Adrenal gland (tissue), 12 donors: ENCODE data around the gene NELFA. TPM values are rescaled to one million over a fixed set of nuclear protein-coding genes. Genes with fewer than 3 reads are reported as not detected.

ENCODE experiments used
- DNase-seq, 7 donors: peaks; one replicate each; pipeline ENCODE4 v3.0.0-alpha.2; 2019 to 2020
- H3K27ac ChIP-seq, 5 donors: fragments of 200-600 bp; sonication (generic) in 4 of 5; 1 replicate in 3 of 5; 2 replicates in 2 of 5; pipeline versions ENCODE4 v1.5.1 to v1.8.0; 2016 to 2020; ENCODE audit warnings: mild to moderate bottlenecking in 1 of 5
- H3K27me3 ChIP-seq: fragments of 200-600 bp; 2 replicates; pipeline ENCODE4 v1.8.0; 2021
- H3K36me3 ChIP-seq, 2 donors: fragments of 200-600 bp; replicated peaks in 1 of 2; 1 replicate in 1 of 2; 2 replicates in 1 of 2; pipeline versions ENCODE4 v1.5.1 to v1.8.0; 2018 to 2022
- H3K4me1 ChIP-seq, 2 donors: fragments of 200-600 bp; replicated peaks in 1 of 2; 1 replicate in 1 of 2; 2 replicates in 1 of 2; pipeline versions ENCODE4 v1.5.1 to v1.8.0; 2018 to 2021
- H3K4me3 ChIP-seq, 4 donors: fragments of 200-600 bp; sonication (generic) in 3 of 4; one replicate each; pipeline ENCODE4 v1.5.1; 2016 to 2018
- H3K9me3 ChIP-seq, 3 donors: fragments of 200-600 bp; sonication (generic) in 1 of 3; replicated peaks in 1 of 3; 1 replicate in 2 of 3; 2 replicates in 1 of 3; pipeline versions ENCODE4 v1.5.1 to v1.8.0; 2016 to 2021
- CTCF ChIP-seq, 6 experiments: fragments of 450-650 bp in 4 of 6; fragments of 200-600 bp in 2 of 6; sonication (generic) in 1 of 6; IDR thresholded peaks; 1 replicate in 5 of 6; 2 replicates in 1 of 6; pipeline versions ENCODE4 v1.5.1 to v1.8.0; 2016 to 2021; ENCODE audit warnings: antibody characterized with exemption in 6 of 6, mild to moderate bottlenecking in 2 of 6, moderate library complexity in 1 of 6
- POLR2A ChIP-seq, 2 donors: fragments of 450-650 bp; IDR thresholded peaks; one replicate each; pipeline ENCODE4 v1.6.1; 2017; ENCODE audit warnings: antibody characterized with exemption in 2 of 2, mild to moderate bottlenecking in 2 of 2, moderate library complexity in 1 of 2
- WGBS, 4 donors: extraction: QIAGEN DNeasy Blood & Tissue Kit in 2 of 4; methylation state at CpG; one replicate each; pipeline versions ENCODE4 v1.1.5 to v1.1.7; 2013 to 2017; 5-methylcytosine and 5-hydroxymethylcytosine counted together
- intact Hi-C, 2 donors: fragments of 100-400 bp; cut with DNase I; formaldehyde crosslinking; loops; one replicate each; pipeline versions ENCODE4 v1.14.1 to v1.15.0; 2022 to 2023
- polyA plus RNA-seq, 3 donors: library from polyadenylated mRNA; stranded (reverse); fragments of 200-250 nt in 2 of 3; fragments of 350-450 nt in 1 of 3; fragmentation: Illumina TruSeq in 1 of 3; extraction: RNeasy Lipid Tissue Mini Kit (QIAGEN cat#74804) in 1 of 3; gene quantifications; one replicate each; pipeline ENCODE4 v1.2.3, GENCODE V29; 2013 to 2014
- total RNA-seq, 9 donors: library from RNA; depleted of rRNA in 4 of 9; stranded (reverse); fragments of >200 nt in 4 of 9; fragments of 120-200 nt in 1 of 9; fragmentation: NEBNext Ultra II Directional in 1 of 9; extraction: Animal tissue kit (Norgen Biotek cat#: 25700) in 1 of 9; gene quantifications; one replicate each; pipeline versions ENCODE4 v1.1.0 to v1.2.4, GENCODE V29; 2013 to 2023
- donor health status: healthy with polysubstance abuse.
- donor health status: Bipolar disorder and iron deficiency.
- donor health status: DM: yes; HTN: yes; CAD: no.
- donor health status: DM: no; HTN: no; CAD: no.
- donor health status: DM: no; HTN: no; CAD: no.
- donor health status: DM: yes; HTN: yes; CAD: no.

Gene NELFA
- total and polyA plus RNA-seq, 12 donors, result 8.5 to 55.2 (median 25.6) TPM

GRCh38 chr4:2051086-2051485, 42.3 kb upstream of the NELFA start:
- no peak for TF ChIP-seq CTCF (IDR thresholded peaks at IDR 0.05)
- TF ChIP-seq POLR2A (IDR thresholded peaks at IDR 0.05), result no peak
- Histone ChIP-seq H3K9me3 (no peaks in the 10 kb centered on the region), H3K36me3 (no peaks in the 10 kb centered on the region), H3K4me3 (no peak overlapping the region), H3K27ac (no peak overlapping the region), H3K27me3 (peaks cover 15% of the 10 kb centered on the region), H3K4me1 (no peaks in the 10 kb centered on the region)
- DNase-seq, result peak in 2 of 7 donors; percentile 8 to 15
- WGBS, 4 donors, result 72 to 79% (median 75%) methylated on average over 9 to 10 of the region's 10 CpGs
- intact Hi-C loops, result no loop called here

GRCh38 chr4:2049811-2050210, 41.0 kb upstream of the NELFA start:
- peak in 2 of 7 donors; percentile 1 to 6 for DNase-seq
- intact Hi-C loops, result no loop called here
- H3K27me3 ChIP-seq, result peaks cover 15% of the 10 kb centered on the region
- no peak overlapping the region for H3K27ac ChIP-seq
- H3K4me3 ChIP-seq, result no peak overlapping the region
- no peaks in the 10 kb centered on the region for H3K36me3 ChIP-seq
- TF ChIP-seq CTCF (IDR thresholded peaks at IDR 0.05) (no peak), POLR2A (IDR thresholded peaks at IDR 0.05) (no peak)
- no peaks in the 10 kb centered on the region for H3K4me1 ChIP-seq
- H3K9me3 ChIP-seq, result no peaks in the 10 kb centered on the region
- WGBS, 4 donors, result 82 to 94% (median 90%) methylated on average over 6 to 7 of the region's 7 CpGs

DNA sequence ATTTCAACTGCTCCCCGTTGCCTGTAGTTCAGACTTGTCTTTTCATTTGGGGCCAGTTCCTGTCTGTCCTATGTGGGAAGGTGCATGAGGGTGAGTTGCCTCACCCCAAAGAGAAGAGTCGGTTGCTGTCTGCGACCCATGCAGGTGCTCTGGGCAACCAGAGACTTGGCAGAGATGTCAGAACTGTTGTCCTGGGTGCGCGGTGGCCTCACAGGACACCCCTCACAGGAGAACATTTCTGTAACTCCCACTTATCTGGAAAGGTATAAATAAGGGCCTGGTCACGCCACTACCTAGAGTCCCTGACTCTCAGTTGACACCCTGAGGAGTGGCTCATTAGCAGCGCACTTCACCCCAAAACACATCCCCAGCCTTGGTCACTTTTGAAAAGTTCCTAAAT, 40.6 kb upstream of the NELFA start:
- intact Hi-C loops, result no loop called here
- TF ChIP-seq CTCF (IDR thresholded peaks at IDR 0.05), result no peak
- no peak for TF ChIP-seq POLR2A (IDR thresholded peaks at IDR 0.05)
- 91 to 95% (median 93%) methylated on average over 7 of the region's 7 CpGs for WGBS, 4 donors

GRCh38 chr4:2048831-2049230, 40.1 kb upstream of the NELFA start:
- Histone ChIP-seq H3K27ac (no peak overlapping the region), H3K4me1 (no peaks in the 10 kb centered on the region), H3K36me3 (no peaks in the 10 kb centered on the region), H3K27me3 (peaks cover 15% of the 10 kb centered on the region), H3K4me3 (no peak overlapping the region), H3K9me3 (no peaks in the 10 kb centered on the region)
- peak in 2 of 7 donors; percentile 5 to 9 for DNase-seq
- WGBS, 4 donors, result 79 to 88% (median 84%) methylated on average over 5 to 8 of the region's 8 CpGs
- TF ChIP-seq POLR2A (IDR thresholded peaks at IDR 0.05), result no peak
- no peak for TF ChIP-seq CTCF (IDR thresholded peaks at IDR 0.05)
- intact Hi-C loops, result no loop called here

More for the DNA sequence above, 40.6 kb upstream of the NELFA start:
- no peaks in the 10 kb centered on the region for H3K36me3 ChIP-seq
- H3K27me3 ChIP-seq, result peaks cover 15% of the 10 kb centered on the region
- H3K4me3 ChIP-seq, result no peak overlapping the region
- peak in 2 of 7 donors; percentile 6 to 23 for DNase-seq
- no peaks in the 10 kb centered on the region for H3K4me1 ChIP-seq
- H3K27ac ChIP-seq, result no peak overlapping the region
- H3K9me3 ChIP-seq, result no peaks in the 10 kb centered on the region
